GM21619 (cell line): ENCODE results near the gene STARD5.

Source experiments
- ATAC-seq: cut with Tn5 transposase; IDR thresholded peaks from one replicate; pipeline ENCODE4 v1.9.1; 2021; ENCODE audit not compliant: unreplicated experiment

Gene STARD5

DNA sequence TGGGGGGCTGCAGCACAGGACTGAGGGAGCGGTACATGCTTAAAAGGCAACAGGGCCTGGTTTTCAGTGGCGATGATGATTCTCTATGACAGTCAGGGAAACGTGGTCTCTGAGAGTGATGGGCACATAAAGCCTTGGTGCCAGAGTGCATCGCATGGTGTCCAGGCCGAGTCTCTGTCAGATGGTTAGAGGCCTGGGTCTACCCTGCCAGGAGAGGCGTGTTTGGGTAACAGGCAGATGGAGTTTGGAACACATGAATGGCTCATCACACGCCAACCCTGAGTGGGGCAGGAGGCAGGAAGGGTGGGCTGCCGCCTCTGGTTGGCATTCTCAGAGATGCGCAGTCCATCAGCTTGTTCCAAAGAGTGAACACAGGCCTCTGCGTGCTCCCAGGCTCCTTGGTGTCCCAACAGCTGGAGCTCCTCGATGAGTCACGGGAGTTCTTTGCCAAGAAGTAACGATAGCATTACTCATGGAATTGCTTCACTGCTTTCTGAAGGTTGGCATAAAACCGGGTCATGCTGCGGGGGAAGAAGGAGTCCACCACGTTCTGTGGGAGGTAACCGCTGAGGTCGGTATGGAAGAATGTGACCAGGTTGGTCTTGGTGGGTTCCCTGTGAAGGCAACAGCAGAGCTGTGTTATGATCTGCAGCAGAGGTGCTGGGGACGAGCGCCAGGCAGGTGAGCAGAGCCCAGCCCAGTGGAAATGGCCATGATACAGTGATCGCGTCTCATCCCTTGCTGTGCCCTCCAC lies 11.0 kb downstream of the STARD5 start:
- no peak for ATAC-seq

DNA sequence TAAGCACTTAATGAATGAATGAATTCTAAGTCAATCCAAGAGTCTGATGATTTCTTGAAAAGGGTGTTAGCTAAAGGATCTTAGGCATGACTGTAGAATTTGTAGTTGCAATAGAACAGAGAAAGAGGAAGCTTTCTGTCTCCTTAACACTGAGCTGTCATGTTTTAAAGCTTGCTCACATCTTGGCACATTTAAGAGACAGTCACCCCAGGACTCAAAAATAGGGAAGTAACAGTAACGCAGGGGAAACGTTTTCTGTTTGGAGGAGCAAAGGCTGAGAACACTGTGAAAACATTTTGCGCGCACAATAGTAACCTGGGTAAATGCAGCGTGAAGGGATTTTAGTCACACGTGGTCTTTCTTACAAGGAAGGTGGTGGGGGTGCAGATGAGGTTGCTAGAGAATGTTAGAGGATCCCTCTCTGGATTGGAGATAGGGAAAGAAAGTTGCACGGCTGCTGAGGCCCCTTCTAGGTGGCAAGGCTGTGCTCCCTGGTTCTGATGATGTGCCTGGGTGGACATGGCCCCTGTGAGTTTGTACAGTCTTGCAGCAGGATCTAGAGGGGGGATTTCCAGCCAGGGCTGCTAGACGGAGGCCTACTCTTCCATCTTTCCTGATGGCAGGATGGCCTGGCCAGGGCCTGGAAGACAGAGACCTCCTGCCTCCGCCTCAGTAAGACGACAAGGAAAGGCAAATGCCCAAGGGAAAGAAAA lies 12.0 kb downstream of the STARD5 start:
- ATAC-seq = peak; percentile 42

- no peak for ATAC-seq
Observed at GRCh38 chr15:81310480-81310879, 13.5 kb downstream of the STARD5 start.

GRCh38 chr15:81309647-81310450 lies 14.1 kb downstream of the STARD5 start:
- ATAC-seq = no peak

GRCh38 chr15:81308260-81308659 lies 15.7 kb downstream of the STARD5 start:
- no peak for ATAC-seq

- ATAC-seq = no peak
Observed at GRCh38 chr15:81304226-81304625, 19.7 kb downstream of the STARD5 start.

GRCh38 chr15:81303244-81304225 lies 20.4 kb downstream of the STARD5 start:
- no peak for ATAC-seq

- no peak for ATAC-seq
Observed at GRCh38 chr15:81302701-81303109, 21.2 kb downstream of the STARD5 start.

GRCh38 chr15:81301815-81302399 lies 22.0 kb downstream of the STARD5 start:
- ATAC-seq = peak; percentile 79

DNA sequence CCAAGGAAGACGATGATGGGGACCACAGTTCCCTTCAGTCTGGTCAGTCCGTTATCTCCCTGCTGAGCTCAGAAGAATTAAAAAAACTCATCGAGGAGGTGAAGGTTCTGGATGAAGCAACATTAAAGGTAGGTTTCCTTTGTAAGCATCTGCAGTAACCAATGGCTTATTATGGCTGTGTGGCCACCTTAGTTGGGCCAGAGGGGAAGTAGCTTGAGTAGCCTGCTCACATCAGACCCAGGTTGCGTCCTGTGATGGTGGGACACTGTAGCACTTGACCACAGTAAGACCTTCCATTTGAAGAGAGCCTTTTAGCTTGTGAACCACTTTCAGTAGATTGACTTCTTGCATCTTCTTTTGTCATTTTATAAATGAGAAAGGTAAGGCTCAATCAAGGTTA lies 22.6 kb downstream of the STARD5 start:
- ATAC-seq = no peak

DNA sequence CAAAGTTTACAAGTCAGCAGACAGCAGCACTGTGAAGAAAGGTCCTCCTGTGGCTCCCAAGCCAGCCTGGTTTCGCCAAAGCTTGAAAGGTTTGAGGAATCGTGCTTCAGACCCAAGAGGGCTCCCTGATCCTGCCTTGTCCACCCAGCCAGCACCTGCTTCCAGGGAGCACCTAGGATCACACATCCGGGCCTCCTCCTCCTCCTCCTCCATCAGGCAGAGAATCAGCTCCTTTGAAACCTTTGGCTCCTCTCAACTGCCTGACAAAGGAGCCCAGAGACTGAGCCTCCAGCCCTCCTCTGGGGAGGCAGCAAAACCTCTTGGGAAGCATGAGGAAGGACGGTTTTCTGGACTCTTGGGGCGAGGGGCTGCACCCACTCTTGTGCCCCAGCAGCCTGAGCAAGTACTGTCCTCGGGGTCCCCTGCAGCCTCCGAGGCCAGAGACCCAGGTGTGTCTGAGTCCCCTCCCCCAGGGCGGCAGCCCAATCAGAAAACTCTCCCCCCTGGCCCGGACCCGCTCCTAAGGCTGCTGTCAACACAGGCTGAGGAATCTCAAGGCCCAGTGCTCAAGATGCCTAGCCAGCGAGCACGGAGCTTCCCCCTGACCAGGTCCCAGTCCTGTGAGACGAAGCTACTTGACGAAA lies 24.2 kb downstream of the STARD5 start:
- no peak for ATAC-seq

- ATAC-seq = no peak
Observed at GRCh38 chr15:81299156-81299555, 24.8 kb downstream of the STARD5 start.

DNA sequence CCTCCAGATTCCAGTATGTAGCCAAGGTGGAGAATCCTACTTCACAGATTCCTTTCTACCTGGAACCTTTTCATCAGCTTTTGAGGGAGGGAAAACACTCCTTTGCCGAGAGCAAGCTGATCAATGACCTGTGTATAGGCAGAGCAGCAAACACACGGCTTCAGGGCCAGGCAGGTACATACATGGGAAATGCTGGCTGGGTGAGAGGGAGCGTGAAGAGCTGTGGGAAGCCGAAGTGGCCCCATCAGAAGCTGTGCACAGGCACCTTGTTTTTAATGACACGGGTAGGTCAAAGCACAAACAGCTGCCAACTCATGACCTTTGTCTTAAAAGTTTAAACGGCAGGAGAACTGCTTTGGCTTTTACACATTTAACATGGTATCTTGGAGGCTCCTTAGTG lies 25.3 kb downstream of the STARD5 start:
- ATAC-seq = no peak

GRCh38 chr15:81297603-81298575 lies 26.1 kb downstream of the STARD5 start:
- no peak for ATAC-seq

GRCh38 chr15:81297147-81297572 lies 26.8 kb downstream of the STARD5 start:
- ATAC-seq = no peak

DNA sequence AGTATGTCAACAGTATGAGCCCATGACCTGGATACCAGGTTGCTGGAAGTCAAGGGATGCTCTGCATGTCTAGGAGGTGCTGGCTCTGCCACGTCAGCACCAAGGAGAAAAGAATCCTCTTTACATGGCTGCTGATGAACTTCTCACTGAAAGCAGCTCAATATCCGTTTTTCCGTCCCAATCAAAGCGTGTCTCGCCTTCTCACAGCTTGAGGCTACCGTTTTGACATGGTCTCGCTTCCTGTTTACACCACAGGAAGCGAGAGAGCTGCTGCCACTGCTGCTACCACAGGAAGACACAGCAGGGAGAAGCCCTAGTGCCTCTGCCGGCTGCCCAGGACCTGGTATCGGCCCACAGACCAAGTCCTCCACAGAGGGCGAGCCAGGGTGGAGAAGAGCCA lies 27.3 kb downstream of the STARD5 start:
- ATAC-seq = peak; percentile 45

- ATAC-seq = no peak
Observed at GRCh38 chr15:81296186-81296585, 27.8 kb downstream of the STARD5 start.

DNA sequence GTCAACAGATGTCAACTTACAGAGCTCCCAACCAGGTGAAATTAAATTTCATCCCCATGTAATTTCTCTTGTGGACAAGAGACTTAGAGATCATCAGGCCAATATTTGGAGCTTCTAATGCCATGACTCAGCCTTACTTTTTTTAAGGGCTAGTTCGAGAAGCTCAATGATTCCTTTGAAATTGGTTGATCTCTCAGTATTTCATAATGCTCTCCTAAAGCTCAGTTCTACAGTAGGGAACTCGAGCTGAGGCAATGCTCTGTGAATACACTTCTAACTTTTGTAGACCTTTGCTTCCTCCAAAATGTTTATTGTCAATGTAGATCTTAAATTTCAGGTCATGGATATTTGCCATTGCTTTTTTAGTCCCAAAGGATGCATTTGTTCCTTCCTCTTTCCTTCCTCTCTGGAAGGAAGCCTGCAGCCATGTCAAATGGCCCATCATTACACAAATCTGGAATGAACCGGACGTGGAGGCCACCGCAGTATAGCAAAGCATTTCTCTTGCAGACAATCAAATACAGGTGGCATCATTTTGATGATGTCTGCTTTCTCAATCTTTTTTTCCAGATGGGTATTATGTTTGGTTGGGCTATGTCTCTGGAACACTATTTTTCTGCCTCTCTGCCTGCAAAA lies 28.3 kb downstream of the STARD5 start:
- no peak for ATAC-seq
